ENCODE results near the gene NAB2. TPM values are rescaled to one million over a fixed set of nuclear protein-coding genes. Genes with fewer than 3 reads are reported as not detected.

The NAB2 gene
- total RNA-seq, 1 donor from 2014 or later = 10.9 TPM

DNA sequence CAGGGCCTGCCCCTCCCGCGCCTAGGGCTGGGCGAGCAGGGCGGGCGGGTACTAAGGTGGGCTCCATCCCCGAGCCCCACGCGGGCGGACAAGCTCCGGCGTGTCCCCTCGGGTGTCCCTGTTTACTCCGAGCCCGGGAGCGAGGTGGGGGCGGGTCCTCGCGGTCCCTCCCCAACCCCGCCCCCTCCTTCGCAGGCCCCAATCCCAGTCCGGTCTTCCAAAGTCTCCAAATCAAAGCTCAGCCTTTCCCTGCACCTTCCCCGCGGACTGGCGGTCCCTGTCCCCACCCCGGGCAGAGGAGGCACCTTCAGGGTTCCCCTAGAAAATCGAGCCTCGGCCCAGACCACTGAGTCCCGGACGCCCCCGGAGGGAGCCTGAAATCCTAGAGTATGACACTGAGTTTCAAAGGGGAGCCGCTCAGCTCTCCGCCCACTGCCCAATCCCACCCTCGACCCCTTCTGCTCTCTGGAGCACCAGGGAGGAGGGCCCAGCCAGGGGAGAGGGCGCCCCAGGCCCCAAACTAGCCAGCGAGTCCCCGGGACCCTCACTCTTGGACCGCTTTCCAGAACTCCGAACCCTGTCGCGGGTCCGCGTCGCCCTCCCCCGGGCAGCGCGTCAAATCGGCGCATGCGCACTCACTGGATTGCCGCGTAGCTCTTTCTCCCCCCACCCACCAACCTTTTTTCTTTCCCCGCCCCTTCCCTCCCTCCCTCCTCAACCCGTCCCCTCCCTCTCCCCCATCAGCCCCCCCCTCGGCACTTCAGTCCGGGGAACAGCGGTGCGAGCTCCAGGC is 39.0 kb downstream of the NAB2 start, which contains the start of gene LRP1:
TSS of gene LRP1 (plus strand) at position 758 of the 793 bp plus-strand sequence. CDS start 482 bp downstream, outside the sequence.
- intact Hi-C loops (cut with micrococcal nuclease) = loop anchor here (2.0 kb wide), 1 partner anchor 55 kb away; no protein-coding TSS in a partner anchor
- DNase-seq (peak; percentile 92), ATAC-seq (peak; percentile 83)

DNA sequence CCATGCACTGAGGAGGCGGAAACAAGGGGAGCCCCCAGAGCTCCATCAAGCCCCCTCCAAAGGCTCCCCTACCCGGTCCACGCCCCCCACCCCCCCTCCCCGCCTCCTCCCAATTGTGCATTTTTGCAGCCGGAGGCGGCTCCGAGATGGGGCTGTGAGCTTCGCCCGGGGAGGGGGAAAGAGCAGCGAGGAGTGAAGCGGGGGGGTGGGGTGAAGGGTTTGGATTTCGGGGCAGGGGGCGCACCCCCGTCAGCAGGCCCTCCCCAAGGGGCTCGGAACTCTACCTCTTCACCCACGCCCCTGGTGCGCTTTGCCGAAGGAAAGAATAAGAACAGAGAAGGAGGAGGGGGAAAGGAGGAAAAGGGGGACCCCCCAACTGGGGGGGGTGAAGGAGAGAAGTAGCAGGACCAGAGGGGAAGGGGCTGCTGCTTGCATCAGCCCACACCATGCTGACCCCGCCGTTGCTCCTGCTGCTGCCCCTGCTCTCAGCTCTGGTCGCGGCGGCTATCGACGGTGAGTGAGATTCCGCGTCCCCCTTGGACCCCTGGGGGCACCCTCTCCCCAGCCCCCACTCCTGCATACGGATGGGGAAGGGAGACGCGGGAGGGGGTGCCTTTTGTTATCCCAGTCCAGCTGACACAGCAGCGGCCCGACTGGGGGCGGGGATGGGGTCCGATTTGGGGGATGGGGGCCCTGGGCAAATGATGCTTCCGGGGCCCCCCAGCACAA is 39.8 kb downstream of the NAB2 start:
- intact Hi-C loops (cut with micrococcal nuclease) = loop anchor here (2.0 kb wide), 1 partner anchor 54 kb away; no protein-coding TSS in a partner anchor
- ATAC-seq (no peak), DNase-seq (no peak)

DNA sequence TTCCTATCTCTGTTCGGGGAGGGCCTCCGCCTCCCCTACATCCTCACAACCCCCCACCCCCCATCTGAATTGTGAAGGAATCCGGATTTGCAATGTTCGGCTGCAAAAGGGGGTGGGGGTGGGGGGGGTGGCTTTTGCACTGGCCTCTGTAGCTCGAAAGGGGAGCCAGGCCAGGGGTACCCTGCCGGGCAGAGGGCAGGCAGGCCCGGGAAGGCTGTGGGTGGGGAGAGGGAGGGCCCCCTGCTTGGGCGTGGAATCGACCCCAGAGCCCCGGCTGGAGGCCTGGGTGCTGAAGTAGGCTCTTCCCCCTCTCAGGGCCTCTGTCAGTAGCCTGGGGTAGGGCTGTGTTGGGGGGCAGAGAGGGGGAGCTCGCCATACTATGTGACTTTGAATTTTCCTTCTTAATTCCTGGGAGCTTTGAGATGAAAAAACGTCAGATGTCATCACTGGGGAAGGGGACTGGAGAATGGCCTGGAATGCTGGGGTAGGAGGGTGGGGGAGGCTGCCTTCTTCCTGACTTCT is 40.5 kb downstream of the NAB2 start:
- DNase-seq = no peak
- intact Hi-C loops (cut with micrococcal nuclease) = loop anchor here (2.0 kb wide), 1 partner anchor 53 kb away; no protein-coding TSS in a partner anchor
- ATAC-seq = no peak

DNA sequence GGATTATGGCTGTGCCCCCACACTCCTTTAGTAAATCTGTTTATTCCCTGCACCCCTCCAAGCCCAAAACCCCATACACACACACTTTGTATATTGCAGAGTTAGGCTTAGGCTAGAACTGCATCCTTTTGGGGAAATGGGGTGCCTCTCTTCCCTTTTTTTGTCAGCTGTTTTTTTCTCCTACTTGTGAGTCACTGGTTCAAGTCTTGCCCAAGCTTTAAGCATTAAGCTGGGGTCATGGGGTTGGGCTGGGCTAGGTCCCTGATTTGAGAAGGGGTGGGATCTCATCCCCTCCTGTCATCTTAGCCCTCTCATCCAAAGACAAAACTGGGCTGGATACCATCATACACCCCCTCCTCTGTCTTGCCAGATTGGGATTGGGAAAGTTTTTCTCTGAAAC is 41.0 kb downstream of the NAB2 start:
- no peak for ATAC-seq
- no peak for DNase-seq
- intact Hi-C loops (cut with micrococcal nuclease) = loop anchor here (2.0 kb wide), 1 partner anchor 53 kb away; no protein-coding TSS in a partner anchor

DNA sequence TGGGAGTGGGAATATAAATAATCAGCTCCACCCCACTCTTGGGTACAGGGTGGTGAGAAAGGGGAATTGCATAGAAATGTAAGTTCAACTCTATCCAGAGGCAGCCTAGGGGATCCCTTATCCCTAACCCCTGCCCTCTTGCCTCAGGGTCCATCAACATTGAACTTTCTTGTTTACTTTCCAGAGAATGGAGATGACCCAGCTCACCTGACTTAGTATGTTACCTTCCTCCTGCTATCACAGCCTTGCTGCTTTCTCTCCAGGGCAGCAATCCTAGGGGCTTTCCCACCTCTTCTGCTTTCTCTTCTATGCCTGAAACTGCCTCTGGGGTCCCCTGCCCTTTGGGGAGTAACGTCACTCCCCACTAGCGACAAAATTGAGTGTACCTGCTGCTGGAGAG is 42.0 kb downstream of the NAB2 start:
- ATAC-seq (no peak), DNase-seq (no peak)
- intact Hi-C loops (cut with micrococcal nuclease) = no loop called here

DNA sequence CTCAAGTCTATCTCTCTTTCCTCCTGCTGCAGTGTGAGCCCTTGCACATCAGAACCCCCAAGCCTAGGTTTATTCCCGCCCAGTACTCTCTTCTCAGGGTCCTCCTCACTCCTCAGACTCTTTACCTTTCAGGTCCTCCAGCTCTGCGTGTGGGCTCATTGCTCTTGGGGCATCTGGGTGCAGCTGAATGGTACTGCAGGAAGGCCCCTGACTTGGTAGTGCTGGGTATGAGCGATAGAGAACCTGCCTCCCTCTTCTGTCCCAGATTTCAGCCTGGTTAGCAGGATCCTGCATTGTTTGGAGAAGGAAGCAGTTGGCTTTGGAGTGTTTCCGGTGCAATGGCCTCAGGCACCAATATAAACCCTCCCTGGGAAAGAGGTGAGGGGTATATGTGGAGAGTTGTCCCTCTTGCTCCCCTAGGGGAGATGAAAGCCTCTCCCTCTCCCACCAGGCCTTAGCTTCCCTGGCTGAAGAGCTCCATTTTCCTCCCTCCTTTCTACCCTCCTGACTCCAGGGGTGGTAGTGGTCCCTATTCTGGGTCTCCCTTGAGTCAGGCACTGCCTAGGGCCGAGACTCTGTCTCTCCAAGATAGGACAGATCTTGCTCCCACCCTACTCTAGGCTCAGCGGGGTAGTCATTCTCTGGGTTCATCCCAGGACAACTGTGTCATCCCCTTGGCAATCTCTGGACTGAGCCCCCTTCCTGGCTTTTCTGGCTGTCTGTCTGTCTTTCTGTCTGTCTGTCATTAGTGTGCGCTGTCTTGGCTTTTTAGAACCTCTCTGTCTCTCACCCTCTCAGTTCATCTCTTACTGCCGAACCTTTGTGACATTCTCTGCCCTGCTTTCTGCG is 43.2 kb downstream of the NAB2 start:
- ATAC-seq (no peak), DNase-seq (no peak)
- intact Hi-C loops (cut with micrococcal nuclease) = no loop called here

DNA sequence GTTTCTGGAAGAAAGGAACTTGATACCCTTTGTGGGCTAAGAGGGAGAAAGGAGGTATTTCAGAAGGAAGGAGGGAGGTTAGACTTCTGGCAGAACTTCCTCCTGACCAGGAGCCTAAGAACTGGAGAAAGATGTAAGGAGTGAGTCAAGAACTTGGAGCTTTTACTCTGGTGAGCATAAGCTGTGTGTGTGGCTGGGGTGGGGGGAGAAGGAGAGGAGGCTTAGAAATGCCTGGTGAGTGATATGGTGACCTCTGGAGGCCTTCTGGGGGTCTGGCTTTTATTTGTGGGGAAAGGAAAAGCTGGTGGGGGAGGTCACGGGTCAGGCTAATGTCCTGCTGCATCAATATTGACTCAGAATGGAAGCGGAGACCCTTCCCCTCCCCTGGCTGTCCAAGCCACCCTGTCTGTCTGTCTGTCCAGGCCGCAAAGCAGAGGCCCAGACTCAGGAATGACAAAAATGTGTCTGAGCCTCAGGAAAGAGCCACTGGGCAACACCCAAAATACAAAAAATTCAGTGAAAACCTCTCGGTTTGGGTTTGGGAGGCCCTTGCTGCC is 44.2 kb downstream of the NAB2 start:
- no peak for DNase-seq
- no peak for ATAC-seq
- intact Hi-C loops (cut with micrococcal nuclease) = no loop called here

DNA sequence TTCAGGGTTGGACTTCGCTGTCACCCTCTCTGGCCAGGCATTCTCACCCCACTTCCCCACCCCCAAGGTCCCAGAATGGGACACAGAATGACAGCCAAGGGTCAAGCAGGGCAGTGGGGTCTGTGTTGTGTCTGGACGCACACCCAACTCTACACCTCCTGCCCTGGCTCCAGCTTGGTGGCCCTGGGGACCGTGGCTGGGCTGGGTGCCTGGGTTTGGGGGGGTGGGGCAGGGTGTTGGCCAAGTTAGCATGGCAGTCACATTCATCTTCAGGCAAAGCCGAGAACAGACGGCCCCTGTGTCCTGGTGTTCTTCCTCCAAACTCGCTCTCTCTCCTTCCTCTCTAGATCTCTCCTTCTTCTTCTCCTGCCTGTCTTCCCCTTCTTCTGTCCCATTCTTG is 45.0 kb downstream of the NAB2 start:
- DNase-seq (peak; percentile 80), ATAC-seq (peak; percentile 65)
- intact Hi-C loops (cut with micrococcal nuclease) = no loop called here

DNA sequence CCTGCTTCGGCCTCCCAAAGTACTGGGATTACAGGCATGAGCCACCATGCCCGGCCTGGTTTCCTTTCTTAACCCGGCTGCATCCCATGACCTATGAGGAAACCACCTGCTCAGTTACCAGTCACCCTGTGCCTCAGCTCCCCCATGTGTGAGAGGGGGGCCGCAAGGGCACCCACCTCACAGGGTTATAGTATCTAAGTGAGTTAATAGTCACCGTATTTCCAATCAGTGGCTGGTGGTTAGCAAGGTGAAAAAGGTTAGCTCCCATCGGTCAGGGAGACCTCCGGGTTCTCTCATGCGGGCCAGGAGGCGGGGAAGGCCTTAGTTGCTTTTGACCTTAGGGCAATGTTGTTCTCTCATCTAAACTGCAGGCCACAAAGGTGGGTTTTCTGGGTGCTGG is 46.0 kb downstream of the NAB2 start:
- no peak for DNase-seq
- intact Hi-C loops (cut with micrococcal nuclease) = no loop called here

DNA sequence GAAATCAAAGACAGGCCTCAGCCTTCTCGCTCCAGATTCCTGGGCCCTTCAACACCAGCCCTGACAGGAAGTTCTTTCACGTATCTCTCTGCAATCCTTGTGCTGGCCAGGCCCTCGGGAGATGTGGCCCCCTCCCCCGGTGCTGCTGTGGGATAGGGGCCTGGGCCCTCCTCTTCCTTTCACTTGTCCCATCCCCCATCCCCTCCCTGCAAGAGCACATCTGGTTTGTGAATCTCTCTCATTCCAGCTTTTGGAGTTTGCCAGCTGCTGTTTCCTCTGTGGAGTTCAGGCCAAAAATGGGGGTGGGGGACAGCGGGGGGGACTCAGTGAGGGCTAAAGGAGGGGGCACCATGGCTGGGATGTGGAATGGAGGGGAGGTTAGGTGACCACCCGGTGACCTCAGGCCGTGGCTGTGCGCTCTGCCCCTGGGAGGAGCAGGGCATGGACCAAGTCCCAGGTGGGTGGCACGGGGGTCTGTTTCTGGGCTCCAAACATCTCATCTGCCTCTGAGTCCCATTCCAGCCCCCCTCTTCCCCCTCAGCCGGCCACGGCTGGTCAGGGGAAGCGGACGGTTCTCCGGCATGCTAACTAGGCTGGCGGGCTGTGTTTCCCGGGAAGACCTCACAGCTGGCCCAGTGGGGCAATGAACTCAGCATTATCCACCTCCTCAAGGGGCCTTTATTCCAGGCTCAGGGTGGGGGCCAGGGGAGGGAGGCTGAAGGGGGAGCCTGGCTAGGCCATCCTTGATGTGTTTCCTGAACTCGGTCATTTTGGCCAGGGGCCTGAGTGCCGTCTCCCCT is 46.8 kb downstream of the NAB2 start:
- DNase-seq = peak; percentile 83
- ATAC-seq = peak; percentile 66
- intact Hi-C loops (cut with micrococcal nuclease) = no loop called here

More for the DNA sequence above, 46.0 kb downstream of the NAB2 start:
- no peak for ATAC-seq

DNA sequence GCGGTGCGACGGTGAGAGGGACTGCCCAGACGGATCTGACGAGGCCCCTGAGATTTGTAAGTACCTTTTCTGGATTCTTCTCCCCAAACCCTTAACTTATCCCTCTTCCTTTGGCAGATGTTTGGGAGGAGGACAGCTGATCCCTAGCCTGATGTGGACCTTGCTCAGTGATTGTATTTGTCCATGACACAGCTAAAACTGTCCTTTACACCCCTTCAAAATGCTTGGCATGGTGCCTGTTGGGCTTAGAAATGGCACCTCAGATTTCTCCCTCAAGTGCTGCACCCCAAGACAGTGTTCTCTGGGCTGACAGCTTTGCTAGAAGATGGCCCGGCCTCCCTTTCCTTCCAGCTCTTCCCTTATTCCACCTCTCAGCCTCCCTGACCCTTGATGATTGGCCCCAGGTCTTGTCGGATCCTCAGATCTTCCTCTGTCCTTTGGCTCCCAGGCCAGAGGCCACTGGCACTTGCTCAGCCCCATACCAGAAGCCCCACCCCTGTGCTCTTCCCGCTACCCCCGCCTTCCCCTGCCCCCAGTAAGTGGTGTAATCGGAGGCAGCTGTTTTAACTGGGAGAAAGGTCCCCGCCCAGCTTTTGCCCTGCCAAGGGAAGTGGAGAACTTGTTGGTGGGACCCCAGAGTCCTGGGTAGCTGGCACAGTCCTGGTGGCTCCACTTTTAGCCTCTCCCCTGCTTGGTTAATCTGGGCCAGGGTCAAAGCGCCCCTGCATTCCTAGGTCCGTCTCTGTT is 49.8 kb downstream of the NAB2 start:
- DNase-seq (peak; percentile 89), ATAC-seq (peak; percentile 62)
- intact Hi-C loops (cut with micrococcal nuclease) = no loop called here

DNA sequence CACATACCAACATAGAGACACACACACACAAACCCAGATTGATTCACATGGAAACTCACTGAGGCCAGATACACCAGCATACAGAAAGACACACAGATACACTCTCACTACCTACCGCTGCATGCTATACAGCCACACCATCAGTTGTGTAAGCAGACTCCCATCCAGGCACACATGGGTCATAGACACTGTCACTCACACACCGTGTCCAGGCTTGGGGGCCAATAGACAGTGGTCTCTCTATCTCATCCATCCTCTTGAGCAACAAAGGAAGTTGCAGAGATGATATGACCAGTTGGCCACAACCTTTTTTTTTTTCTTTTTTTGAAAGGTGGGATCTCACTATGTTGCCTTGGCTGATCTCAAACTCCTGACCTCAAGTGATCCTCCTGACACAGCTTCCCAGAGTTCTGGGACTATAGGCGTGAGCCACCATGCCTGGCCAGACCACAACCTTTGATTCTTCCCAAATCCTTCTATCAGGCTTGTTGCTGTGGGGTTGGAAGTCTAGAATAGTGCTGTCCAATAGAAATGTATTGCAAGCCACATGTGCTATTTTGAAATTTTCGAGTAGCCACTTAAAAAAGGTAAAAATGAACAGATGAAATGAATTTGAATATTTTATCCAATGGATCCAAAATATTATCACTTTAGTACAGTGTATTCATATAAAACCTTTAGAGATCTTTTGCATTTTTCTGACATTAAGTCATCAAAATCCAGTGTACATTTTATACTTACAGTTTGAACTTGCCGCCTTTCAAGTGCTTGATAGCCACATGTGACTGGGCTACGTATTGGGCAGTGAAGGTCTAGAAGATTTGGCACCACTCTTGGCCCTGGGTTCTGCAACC is 51.1 kb downstream of the NAB2 start:
- intact Hi-C loops (cut with micrococcal nuclease) = no loop called here
- ATAC-seq (no peak), DNase-seq (no peak)

DNA sequence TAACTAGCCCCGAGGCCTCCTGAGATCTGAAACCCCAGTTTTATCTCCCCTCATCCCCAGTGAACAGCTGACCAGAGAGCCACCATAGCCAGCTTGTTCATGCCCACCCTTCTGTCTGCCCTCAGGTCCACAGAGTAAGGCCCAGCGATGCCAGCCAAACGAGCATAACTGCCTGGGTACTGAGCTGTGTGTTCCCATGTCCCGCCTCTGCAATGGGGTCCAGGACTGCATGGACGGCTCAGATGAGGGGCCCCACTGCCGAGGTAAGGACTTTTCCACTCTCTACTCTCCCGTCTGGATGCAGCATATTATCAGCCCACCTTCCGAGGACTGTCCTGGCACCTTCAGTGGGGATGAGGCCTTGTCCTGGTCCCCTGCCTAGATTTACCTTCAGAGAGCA is 52.3 kb downstream of the NAB2 start:
- intact Hi-C loops (cut with micrococcal nuclease) = no loop called here
- no peak for DNase-seq
- ATAC-seq = no peak

DNA sequence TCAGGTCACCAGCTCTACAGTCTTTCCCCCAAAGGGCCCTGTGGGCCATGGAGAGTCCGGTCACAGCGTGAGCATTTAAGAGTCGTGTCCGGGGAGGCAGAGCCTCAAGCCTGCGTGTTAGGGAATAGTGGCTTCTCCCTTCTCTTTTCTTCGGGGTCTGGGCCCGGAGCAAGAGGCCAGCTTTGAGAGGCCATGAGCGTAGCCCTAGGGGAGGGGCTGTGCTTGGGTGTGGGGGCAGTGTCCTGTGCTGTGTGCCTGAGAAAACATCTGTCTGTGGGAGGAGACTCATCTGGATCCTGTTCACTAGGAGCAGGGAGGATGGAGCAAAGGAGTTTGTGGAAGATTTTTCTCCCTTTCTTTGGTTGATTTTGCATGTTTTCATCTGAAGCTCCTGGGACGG is 53.2 kb downstream of the NAB2 start:
- DNase-seq (peak; percentile 60), ATAC-seq (peak; percentile 66)
- intact Hi-C loops (cut with micrococcal nuclease) = no loop called here

DNA sequence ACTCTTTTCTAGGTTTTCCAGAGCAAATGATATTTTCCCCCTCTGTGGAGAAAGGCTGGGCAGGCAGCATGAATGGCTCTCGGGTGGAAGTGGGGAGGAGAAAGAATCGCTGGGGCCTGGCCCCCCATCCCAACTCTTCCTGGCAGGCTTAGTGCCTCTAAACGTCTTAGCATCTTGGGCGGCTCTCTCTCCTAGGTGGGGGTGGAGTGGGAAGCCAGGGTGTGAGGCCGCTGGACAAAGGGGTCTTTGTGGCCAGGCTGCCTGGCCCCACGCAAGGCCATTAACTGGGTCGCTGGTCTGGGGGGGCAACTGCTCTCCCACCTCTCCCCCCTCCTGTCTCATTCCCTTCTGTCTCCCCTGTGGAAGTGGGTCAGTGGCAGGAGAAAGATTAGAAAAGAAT is 53.8 kb downstream of the NAB2 start:
- intact Hi-C loops (cut with micrococcal nuclease) = no loop called here
- ATAC-seq (no peak), DNase-seq (no peak)

DNA sequence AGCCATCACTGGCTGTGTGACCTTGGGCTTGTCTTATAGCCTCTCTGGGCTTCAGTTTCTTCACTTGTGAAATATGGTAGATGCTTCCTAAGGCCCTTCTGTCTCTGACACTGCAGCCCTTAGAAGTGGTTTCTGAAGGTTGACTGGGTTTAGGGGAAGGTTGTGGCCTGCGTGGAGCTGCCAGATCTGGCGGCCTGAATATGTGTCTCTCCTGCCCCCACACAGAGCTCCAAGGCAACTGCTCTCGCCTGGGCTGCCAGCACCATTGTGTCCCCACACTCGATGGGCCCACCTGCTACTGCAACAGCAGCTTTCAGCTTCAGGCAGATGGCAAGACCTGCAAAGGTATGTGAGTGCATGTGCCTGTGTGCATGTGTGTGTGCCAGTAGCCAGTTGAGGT is 54.5 kb downstream of the NAB2 start:
- intact Hi-C loops (cut with micrococcal nuclease) = no loop called here
- no peak for DNase-seq

More for the DNA sequence above, 54.5 kb downstream of the NAB2 start:
- no peak for ATAC-seq

All from left ventricle myocardium superior (tissue), 1 donor.